Measurements from ENCODE around the gene NR1H2. TPM values are rescaled to one million over a fixed set of nuclear protein-coding genes. Genes with fewer than 3 reads are reported as not detected.

The NR1H2 gene
- total and polyA plus RNA-seq, 10 of the 15 experiments (the other 5 are each of a cell fraction or from before 2014, with no cell fraction given) = 0.05 to 54.2 (median 35.1) TPM

DNA sequence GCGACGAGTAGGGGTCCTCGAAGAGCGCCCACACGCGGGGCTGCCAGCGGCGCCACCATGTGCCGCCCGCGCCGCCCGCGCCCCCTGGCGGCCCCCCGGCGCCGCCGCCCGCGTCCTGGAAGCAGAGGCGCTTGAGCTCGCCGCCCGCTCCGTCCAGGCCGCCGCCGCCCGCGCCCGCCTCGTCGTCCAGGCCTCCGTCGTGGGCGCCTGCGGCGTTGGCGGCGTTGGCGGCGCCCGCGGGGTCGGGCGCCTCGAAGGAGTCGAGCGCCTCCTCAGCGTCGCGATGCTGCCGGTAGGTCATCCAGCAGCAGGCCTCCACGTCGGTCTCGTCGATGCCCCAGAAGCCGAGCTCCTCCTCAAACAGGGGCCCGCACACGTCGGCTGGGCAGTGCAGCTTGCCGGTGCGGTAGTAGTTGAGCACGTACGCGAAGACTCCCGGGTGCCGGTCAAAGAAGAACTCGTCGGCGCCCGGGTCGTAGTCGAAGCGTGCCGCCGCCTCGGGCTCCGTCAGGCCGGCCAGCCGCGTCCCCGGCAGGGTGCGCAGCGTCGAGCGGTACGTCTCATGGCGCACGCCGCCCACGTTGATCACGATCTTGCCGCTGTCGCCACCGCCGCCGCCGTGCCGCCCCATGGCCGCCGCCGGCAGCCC is 47.9 kb upstream of the NR1H2 start:
- H3K4me2 ChIP-seq (ENCODE audit: control insufficient read depth, insufficient read depth) = peak overlapping the region; percentile 48
- SMC1A ChIA-PET (ENCODE audit: uncharacterized antibody, unreplicated experiment) = interaction anchor here (0.8 to 1.9 kb wide), 5 partner anchors 10 to 73 kb away, joined by 3 to 20 read pairs (median 4); no protein-coding TSS in a partner anchor
- intact Hi-C loops (cut with micrococcal nuclease; ENCODE audit: unreplicated experiment) (no loop called here), in situ Hi-C loops (cut with MboI) (loop anchor here (25.0 kb wide), 1 partner anchor 1034 kb away; the partner anchor contains the start of genes CLDND2, ETFB and NKG7)
- no TSS peak for BruUV-seq (replicated peaks)
- H3K36me3 ChIP-seq (ENCODE audit: control insufficient read depth in 2 of 2, insufficient read depth in 2 of 2, low read length in 1 of 2) = no peaks in the 10 kb centered on the region; a peak in 1 of 4 replicates
- no peak overlapping the region for H3K27ac ChIP-seq (ENCODE audit: control insufficient read depth, insufficient read depth)
- H3K9ac ChIP-seq (ENCODE audit: control insufficient read depth, insufficient read depth, low read length) = no peak overlapping the region
- WGBS (ENCODE audit: insufficient coverage, insufficient replicate concordance, low lambda C conversion rate, missing lambda C conversion rate) = 1% methylated on average over 84 of the region's 104 CpGs
- CTCF ChIA-PET = interaction anchor here (0.9 to 1.6 kb wide), 3 partner anchors 29 to 132 kb away, joined by 3 to 5 read pairs (median 4); no protein-coding TSS in a partner anchor
- H4K20me1 ChIP-seq (ENCODE audit: control insufficient read depth, insufficient read depth) = peaks cover 4% of the 10 kb centered on the region; the same call in 1 of the 2 replicates
- no peak for FAIRE-seq
- DNase-seq (ENCODE audit: low read depth, low spot score) = no peak
- H3K79me2 ChIP-seq (ENCODE audit: control insufficient read depth, insufficient read depth, low read length) = no peaks in the 10 kb centered on the region
- peaks cover 2 to 16% of the 10 kb centered on the region in 2 experiments; a peak in 3 of 4 replicates for H3K27me3 ChIP-seq (replicated peaks in 1 of 2; ENCODE audit: control insufficient read depth in 2 of 2, insufficient read depth in 2 of 2, low read length in 1 of 2)
- peaks cover 31% of the 10 kb centered on the region for H3K4me1 ChIP-seq (ENCODE audit: control insufficient read depth, insufficient read depth, low read length)
- RAD21 ChIA-PET (ENCODE audit: unreplicated experiment) = interaction anchor here (0.6 to 2.1 kb wide), 18 partner anchors 12 to 180 kb away, joined by 3 to 36 read pairs (median 5); no protein-coding TSS in a partner anchor
- peak overlapping the region; percentile 7 for H2AFZ ChIP-seq (ENCODE audit: control insufficient read depth, low read depth, low read length)
- no peak for ATAC-seq
- no peaks in the 10 kb centered on the region; the same call in 2 of the 3 replicates for H3K9me3 ChIP-seq (replicated peaks; ENCODE audit: control insufficient read depth, insufficient read depth, low read length)
- peak overlapping the region; percentile 31; the same call in 1 of the 2 replicates for H3K4me3 ChIP-seq
- POLR2A ChIA-PET = interaction anchor here (0.6 to 2.1 kb wide), 9 partner anchors 10 to 1452 kb away, joined by 3 to 38 read pairs (median 5); partner anchors contain the start of gene AP2A1
- TF ChIP-seq STAT3 (IDR thresholded peaks at IDR 0.05; ENCODE audit: low read depth, low read length) (no peak), FOXM1 (IDR thresholded peaks at IDR 0.05; ENCODE audit: low read depth, low read length) (no peak), GATAD2B (conservative IDR thresholded peaks at IDR 0.05; ENCODE audit: low read depth) (0 out of 2 replicates have a peak, but pooled peaks have one; percentile 35), NR2C2 (IDR thresholded peaks at IDR 0.05; ENCODE audit: borderline replicate concordance, control insufficient read depth, insufficient read length, low read depth) (no peak), YBX1 (IDR thresholded peaks at IDR 0.05) (no peak), HCFC1 (IDR thresholded peaks at IDR 0.05; ENCODE audit: low read length) (no peak), ETV6 (conservative IDR thresholded peaks at IDR 0.05 in 1 of 2, IDR thresholded peaks at IDR 0.05 in 1 of 2; ENCODE audit: borderline replicate concordance in 1 of 2, low read depth in 1 of 2) (no peak), RB1 (IDR thresholded peaks at IDR 0.05; ENCODE audit: borderline replicate concordance) (no peak), POLR2AphosphoS5 (IDR thresholded peaks at IDR 0.05; ENCODE audit: low read length) (no peak), SIN3A (IDR thresholded peaks at IDR 0.05; ENCODE audit: low read depth, low read length) (no peak), BRCA1 (IDR thresholded peaks at IDR 0.05; ENCODE audit: low read depth, low read length) (no peak), LARP7 (IDR thresholded peaks at IDR 0.05) (0 out of 2 replicates have a peak, but pooled peaks have one; percentile 59), DPF2 (IDR thresholded peaks at IDR 0.05) (0 out of 2 replicates have a peak, but pooled peaks have one; percentile 41), SREBF1 (IDR thresholded peaks at IDR 0.05; ENCODE audit: low read length) (no peak), SRF (IDR thresholded peaks at IDR 0.05; ENCODE audit: low read depth in 2 of 2, low read length in 2 of 2) (no peak), JUNB (IDR thresholded peaks at IDR 0.05) (no peak), ASH2L (IDR thresholded peaks at IDR 0.05; ENCODE audit: borderline replicate concordance, low read depth) (no peak), YY1 (IDR thresholded peaks at IDR 0.05; ENCODE audit: low read depth, low read length) (peak; percentile 48; the same call in 1 of the 2 replicates), NFYA (IDR thresholded peaks at IDR 0.05; ENCODE audit: borderline replicate concordance, low read depth, low read length) (no peak), SUZ12 (IDR thresholded peaks at IDR 0.05; ENCODE audit: unreplicated experiment) (peak; percentile 41), TCF7 (IDR thresholded peaks at IDR 0.05; ENCODE audit: borderline replicate concordance) (no peak)
- TF ChIP-seq, protein P1, sequence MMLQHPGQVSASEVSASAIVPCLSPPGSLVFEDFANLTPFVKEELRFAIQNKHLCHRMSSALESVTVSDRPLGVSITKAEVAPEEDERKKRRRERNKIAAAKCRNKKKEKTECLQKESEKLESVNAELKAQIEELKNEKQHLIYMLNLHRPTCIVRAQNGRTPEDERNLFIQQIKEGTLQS (IDR thresholded peaks at IDR 0.05; ENCODE audit: borderline replicate concordance, extremely low read depth, low read depth, low read length) = no peak
- TF ChIP-seq, protein P2, sequence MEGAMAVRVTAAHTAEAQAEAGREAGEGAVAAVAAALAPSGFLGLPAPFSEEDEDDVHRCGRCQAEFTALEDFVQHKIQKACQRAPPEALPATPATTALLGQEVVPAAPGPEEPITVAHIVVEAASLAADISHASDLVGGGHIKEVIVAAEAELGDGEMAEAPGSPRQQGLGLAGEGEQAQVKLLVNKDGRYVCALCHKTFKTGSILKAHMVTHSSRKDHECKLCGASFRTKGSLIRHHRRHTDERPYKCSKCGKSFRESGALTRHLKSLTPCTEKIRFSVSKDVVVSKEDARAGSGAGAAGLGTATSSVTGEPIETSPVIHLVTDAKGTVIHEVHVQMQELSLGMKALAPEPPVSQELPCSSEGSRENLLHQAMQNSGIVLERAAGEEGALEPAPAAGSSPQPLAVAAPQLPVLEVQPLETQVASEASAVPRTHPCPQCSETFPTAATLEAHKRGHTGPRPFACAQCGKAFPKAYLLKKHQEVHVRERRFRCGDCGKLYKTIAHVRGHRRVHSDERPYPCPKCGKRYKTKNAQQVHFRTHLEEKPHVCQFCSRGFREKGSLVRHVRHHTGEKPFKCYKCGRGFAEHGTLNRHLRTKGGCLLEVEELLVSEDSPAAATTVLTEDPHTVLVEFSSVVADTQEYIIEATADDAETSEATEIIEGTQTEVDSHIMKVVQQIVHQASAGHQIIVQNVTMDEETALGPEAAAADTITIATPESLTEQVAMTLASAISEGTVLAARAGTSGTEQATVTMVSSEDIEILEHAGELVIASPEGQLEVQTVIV (IDR thresholded peaks at IDR 0.05; ENCODE audit: borderline replicate concordance, partially characterized antibody) = no peak

Measured in GM12878 (cell line).